Anterior cingulate cortex (tissue), 58 donors: Measurements from ENCODE around the gene KRT86.

Experiments
- DNase-seq, 58 donors: peaks; one replicate each; lab custom pipeline; 2025; lab: John Stamatoyannopoulos, UW

Gene KRT86

GRCh38 chr12:52347551-52348510 is 73.4 kb downstream of the KRT86 start:
- no peak for DNase-seq

GRCh38 chr12:52349196-52349595 is 74.8 kb downstream of the KRT86 start:
- DNase-seq = no peak

- DNase-seq = no peak
These were observed 75.7 kb downstream of the KRT86 start for GRCh38 chr12:52350021-52350620.

GRCh38 chr12:52350786-52351185 is 76.3 kb downstream of the KRT86 start:
- no peak for DNase-seq

- peak in 48 of 58 donors; percentile 5 to 81 (median 44) for DNase-seq
These were observed 77.0 kb downstream of the KRT86 start for GRCh38 chr12:52351196-52352059.

GRCh38 chr12:52352951-52353350 is 78.5 kb downstream of the KRT86 start:
- DNase-seq = no peak

- DNase-seq = no peak
These were observed 79.3 kb downstream of the KRT86 start for GRCh38 chr12:52353766-52354165.

- DNase-seq = peak in 1 of 58 donors; percentile 24
These were observed 79.8 kb downstream of the KRT86 start for GRCh38 chr12:52354200-52354599.

GRCh38 chr12:52355176-52355575 is 80.7 kb downstream of the KRT86 start:
- DNase-seq = no peak

- peak in 1 of 58 donors; percentile 10 for DNase-seq
These were observed 81.8 kb downstream of the KRT86 start for GRCh38 chr12:52356031-52356761.

- no peak for DNase-seq
These were observed 82.5 kb downstream of the KRT86 start for GRCh38 chr12:52356762-52357580.
